Body of pancreas (tissue), 4 donors: ENCODE data around the gene CD164L2. TPM values are rescaled to one million over a fixed set of nuclear protein-coding genes. Genes with fewer than 3 reads are reported as not detected.

Experiments
- ATAC-seq: fragments of 150-250 bp; one replicate; pipeline ENCODE4 v1.9.1; 2016
- DNase-seq, 4 donors: peaks; one replicate each; pipeline ENCODE4 v3.0.0-alpha.2; 2019
- H3K27ac ChIP-seq, 4 donors: fragments of 200-600 bp; sonication (generic); 1 replicate in 3 of 4; 2 replicates in 1 of 4; pipeline versions ENCODE4 v1.5.1 to v1.6.1; 2016 to 2019; ENCODE audit warnings: mild to moderate bottlenecking in 1 of 4, mixed read lengths in 1 of 4, moderate library complexity in 1 of 4
- H3K27me3 ChIP-seq, 2 donors: fragments of 200-600 bp; sonication (generic); one replicate each; pipeline ENCODE4 v1.6.0; 2016; ENCODE audit warnings: mild to moderate bottlenecking in 1 of 2
- H3K36me3 ChIP-seq, 2 donors: fragments of 200-600 bp; sonication (generic); replicated peaks in 1 of 2; 2 replicates each; pipeline ENCODE4 v1.5.1; 2016; ENCODE audit warnings: low read depth in 2 of 2; ENCODE audit not compliant: insufficient read depth in 1 of 2
- H3K4me1 ChIP-seq: fragments of 200-600 bp; sonication (generic); one replicate; pipeline ENCODE4 v1.6.0; 2016
- H3K4me3 ChIP-seq, 2 donors: fragments of 200-600 bp; sonication (generic); 1 replicate in 1 of 2; 2 replicates in 1 of 2; pipeline ENCODE4 v1.5.1; 2016 to 2019
- H3K9me3 ChIP-seq, 3 donors: fragments of 200-600 bp; sonication (generic); 1 replicate in 2 of 3; 2 replicates in 1 of 3; pipeline ENCODE4 v1.5.1; 2016
- POLR2A ChIP-seq, 3 donors: fragments of 450-650 bp; IDR thresholded peaks; one replicate each; pipeline ENCODE4 v1.6.1; 2016; ENCODE audit warnings: antibody characterized with exemption in 3 of 3, mild to moderate bottlenecking in 2 of 3
- WGBS, 2 donors: methylation state at CpG; one replicate each; pipeline ENCODE4 v1.1.5; 2017; 5-methylcytosine and 5-hydroxymethylcytosine counted together
- intact Hi-C: fragments of 100-400 bp; cut with DNase I; formaldehyde crosslinking; loops from one replicate; pipeline ENCODE4 v1.15.1; 2023
- total RNA-seq, 2 donors: library from RNA; depleted of rRNA; stranded (reverse); fragments of >200 nt; gene quantifications; one replicate each; pipeline ENCODE4 v1.1.0, GENCODE V29; 2016
- TF ChIP-seq, protein P1 (sequence below), 7 experiments: fragments of 450-650 bp in 4 of 7; fragments of 200-600 bp in 3 of 7; sonication (generic) in 3 of 7; IDR thresholded peaks; one replicate each; pipeline ENCODE4 v1.5.1; 2016 to 2019; ENCODE audit warnings: antibody characterized with exemption in 7 of 7

The CD164L2 gene
- total RNA-seq, 2 donors from 2014 or later: 1.3 TPM; not detected in 1

DNA sequence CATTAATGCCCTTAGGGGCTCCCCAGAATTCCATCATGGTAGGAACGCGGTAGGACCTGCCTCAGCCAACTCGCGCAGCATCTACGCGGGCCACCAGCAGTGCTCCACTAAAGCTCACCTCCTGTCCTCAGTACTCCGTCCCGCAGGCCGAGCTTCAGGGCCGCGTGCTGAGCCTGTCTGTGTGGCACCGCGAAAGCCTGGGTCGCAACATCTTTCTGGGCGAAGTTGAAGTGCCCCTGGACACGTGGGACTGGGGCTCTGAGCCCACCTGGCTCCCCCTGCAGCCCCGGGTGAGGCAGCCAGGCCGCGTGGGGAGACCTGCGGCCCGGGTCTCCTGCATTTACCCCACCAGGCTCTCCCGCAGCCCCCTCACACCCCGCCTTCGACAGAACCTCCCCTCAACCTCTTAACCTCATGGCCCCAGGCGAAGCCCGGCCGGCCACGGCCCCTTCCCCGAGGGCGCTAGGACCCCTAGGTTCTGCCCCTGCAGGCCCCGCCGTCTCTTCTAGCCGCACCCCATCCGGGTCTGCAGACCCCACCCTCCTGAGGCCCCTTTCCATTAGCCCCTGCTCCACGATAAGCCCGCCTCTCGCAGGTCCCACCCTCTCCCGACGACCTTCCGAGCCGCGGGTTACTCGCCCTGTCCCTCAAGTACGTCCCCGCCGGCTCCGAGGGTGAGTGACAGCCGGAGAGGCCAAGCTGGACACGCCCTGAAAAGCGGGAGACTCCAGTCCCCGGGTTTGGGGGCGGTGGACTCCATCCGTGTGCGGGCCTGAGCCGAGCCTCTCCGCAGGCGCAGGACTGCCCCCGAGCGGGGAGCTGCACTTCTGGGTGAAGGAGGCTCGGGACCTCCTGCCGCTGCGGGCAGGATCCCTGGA is 32.2 kb downstream of the CD164L2 start:
- 58 to 73% methylated on average over 23 to 57 of the region's 62 CpGs for WGBS, 2 donors
- DNase-seq: no peak
- Histone ChIP-seq H3K27ac (no peak overlapping the region), H3K9me3 (no peaks in the 10 kb centered on the region), H3K4me3 (no peak overlapping the region), H3K27me3 (no peaks in the 10 kb centered on the region), H3K4me1 (peaks cover 27% of the 10 kb centered on the region), H3K36me3 (no peaks in the 10 kb centered on the region)
- no peak for ATAC-seq
- intact Hi-C loops: no loop called here
- TF ChIP-seq POLR2A (IDR thresholded peaks at IDR 0.05): no peak
- TF ChIP-seq, protein P1, sequence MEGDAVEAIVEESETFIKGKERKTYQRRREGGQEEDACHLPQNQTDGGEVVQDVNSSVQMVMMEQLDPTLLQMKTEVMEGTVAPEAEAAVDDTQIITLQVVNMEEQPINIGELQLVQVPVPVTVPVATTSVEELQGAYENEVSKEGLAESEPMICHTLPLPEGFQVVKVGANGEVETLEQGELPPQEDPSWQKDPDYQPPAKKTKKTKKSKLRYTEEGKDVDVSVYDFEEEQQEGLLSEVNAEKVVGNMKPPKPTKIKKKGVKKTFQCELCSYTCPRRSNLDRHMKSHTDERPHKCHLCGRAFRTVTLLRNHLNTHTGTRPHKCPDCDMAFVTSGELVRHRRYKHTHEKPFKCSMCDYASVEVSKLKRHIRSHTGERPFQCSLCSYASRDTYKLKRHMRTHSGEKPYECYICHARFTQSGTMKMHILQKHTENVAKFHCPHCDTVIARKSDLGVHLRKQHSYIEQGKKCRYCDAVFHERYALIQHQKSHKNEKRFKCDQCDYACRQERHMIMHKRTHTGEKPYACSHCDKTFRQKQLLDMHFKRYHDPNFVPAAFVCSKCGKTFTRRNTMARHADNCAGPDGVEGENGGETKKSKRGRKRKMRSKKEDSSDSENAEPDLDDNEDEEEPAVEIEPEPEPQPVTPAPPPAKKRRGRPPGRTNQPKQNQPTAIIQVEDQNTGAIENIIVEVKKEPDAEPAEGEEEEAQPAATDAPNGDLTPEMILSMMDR (IDR thresholded peaks at IDR 0.05): no peak

DNA sequence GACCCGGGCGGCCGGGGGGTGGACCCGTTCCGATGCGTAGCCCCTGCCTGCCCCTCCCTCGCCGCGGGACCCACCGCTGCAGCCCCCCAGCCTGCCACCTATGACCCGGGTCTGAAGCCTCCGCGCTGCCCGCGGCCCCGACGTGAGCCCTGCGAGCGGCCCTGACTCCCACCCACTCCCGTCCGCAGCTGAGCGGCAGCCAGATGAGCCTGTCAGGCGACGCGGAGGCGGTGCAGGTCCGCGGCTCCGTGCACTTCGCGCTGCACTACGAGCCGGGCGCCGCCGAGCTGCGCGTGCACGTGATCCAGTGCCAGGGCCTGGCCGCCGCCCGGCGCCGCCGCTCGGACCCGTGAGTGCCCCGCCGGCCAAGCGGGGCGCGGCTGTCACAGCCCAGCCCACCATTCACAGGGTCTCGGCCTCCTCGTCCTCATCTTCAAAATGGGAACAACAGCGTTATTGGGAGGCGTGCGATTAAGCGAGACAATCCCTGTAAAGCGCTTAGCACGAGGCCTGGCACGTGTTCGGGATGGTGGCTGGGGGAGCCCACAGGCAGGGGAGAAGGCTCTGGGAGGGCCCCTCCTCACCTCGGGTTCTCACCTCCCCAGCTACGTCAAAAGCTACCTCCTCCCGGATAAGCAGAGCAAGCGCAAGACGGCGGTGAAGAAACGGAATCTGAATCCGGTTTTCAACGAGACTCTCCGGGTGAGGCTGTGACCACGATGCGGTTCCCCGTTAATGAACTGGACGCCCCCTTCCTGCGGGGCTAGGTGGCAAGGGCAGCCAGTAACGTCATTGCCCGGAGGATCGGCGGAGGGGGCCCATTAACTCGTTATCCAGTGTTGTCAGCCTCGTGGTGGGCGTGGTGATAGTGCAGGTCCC is 33.1 kb downstream of the CD164L2 start:
- intact Hi-C loops: no loop called here

DNA sequence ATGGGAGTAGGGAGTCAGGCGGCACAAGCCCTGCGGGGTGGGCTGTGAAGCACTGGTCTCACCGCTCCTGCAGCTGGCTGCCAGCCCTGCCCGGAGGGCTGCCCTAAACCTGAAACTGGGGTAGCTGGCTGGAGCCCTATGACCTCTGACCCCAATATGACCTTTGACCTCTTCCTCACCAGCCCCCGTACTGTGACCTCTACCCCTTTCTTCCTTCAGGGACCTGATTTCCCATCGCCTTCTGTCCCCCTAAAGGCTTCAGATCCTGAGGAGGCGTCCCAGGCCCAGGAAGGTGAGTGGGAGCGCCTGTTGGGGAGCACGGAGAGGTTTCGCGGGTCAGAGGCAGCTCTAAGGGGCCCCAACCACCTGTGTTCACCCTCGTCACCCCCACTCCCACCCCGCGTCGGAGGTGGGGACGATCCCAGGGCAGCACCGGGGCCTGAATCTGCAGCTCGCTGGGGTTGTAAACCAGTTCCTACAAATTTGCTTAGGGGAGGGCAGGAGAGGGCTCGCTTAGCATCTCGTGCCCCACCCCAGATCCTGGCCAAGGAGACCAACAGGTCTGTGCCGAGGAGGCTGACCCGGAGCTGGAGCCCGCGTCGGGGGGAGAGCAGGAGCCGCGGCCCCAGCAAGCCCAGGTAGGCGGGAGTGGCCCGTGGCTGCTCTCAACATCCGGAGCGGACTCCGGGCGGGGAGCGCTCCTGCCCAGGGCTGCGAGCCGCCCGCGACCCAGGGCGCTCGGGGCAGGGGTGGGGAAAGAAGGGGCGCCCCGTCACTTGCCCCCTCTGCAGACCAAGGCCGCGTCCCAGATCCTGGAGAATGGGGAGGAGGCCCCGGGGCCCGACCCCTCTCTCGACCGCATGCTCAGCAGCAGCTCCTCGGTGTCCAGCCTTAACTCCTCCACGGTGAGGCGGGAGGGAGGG is 34.0 kb downstream of the CD164L2 start:
- H3K4me1 ChIP-seq: peaks cover 36% of the 10 kb centered on the region
- peak overlapping the region in 3 of 4 donors; percentile 3 to 30 (median 4) for H3K27ac ChIP-seq
- WGBS, 2 donors: 28 to 65% methylated on average over 18 to 51 of the region's 51 CpGs
- peak in 1 of 3 donors; percentile 6 for TF ChIP-seq POLR2A (IDR thresholded peaks at IDR 0.05)
- TF ChIP-seq, protein P1 (IDR thresholded peaks at IDR 0.05): no peak
- intact Hi-C loops: no loop called here
- H3K4me3 ChIP-seq: no peak overlapping the region
- no peaks in the 10 kb centered on the region for H3K36me3 ChIP-seq
- peak; percentile 61 to 82 (median 80) for DNase-seq
- H3K27me3 ChIP-seq: no peaks in the 10 kb centered on the region
- peak; percentile 80 for ATAC-seq
- H3K9me3 ChIP-seq: no peaks in the 10 kb centered on the region

More for the DNA sequence above, 33.1 kb downstream of the CD164L2 start:
- no peaks in the 10 kb centered on the region for H3K36me3 ChIP-seq
- DNase-seq (peak; percentile 48 to 67 (median 65)), ATAC-seq (peak; percentile 68)
- H3K4me3 ChIP-seq: no peak overlapping the region
- TF ChIP-seq, protein P1 (IDR thresholded peaks at IDR 0.05): no peak
- TF ChIP-seq POLR2A (IDR thresholded peaks at IDR 0.05): no peak
- no peaks in the 10 kb centered on the region for H3K27me3 ChIP-seq
- H3K27ac ChIP-seq: peak overlapping the region in 1 of 4 donors; percentile 3
- H3K9me3 ChIP-seq: no peaks in the 10 kb centered on the region
- peaks cover 29% of the 10 kb centered on the region for H3K4me1 ChIP-seq
- WGBS, 2 donors: 52 to 77% methylated on average over 29 to 73 of the region's 84 CpGs

DNA sequence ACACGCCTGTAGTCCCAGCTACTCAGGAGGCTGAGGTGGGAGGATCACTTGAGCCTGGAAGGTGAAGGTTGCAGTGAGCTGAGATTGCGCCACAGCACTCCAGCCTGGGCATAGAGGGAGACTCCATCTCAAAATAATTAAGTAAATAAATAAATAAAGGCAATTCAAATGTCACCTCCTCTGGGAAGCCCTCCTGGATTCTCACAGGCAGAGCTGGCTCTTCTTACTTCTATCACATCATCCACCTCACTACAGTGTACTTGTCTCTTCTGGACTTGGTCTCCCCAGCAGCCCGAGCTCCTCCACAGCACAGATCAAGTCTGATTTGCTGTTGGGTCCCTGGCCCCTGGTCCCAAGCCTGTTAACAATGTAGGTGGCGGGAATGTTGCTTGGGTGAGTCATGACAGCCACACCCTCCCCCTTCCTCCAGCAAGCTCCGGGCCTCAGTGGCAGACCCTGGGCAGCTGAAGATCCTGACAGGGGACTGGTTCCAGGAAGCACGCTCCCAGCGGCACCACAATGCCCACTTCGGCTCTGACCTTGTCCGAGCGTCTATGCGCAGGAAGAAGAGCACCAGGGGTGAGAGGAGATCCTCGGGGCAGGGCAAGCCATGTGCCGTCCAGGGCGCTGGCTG is 36.0 kb downstream of the CD164L2 start:
- H3K4me3 ChIP-seq: no peak overlapping the region
- H3K9me3 ChIP-seq: no peaks in the 10 kb centered on the region
- WGBS, 2 donors: 80 to 86% methylated on average over 8 to 13 of the region's 14 CpGs
- DNase-seq (no peak), ATAC-seq (no peak)
- H3K36me3 ChIP-seq: no peaks in the 10 kb centered on the region
- intact Hi-C loops: no loop called here
- no peak overlapping the region for H3K27ac ChIP-seq
- peaks cover 41% of the 10 kb centered on the region for H3K4me1 ChIP-seq
- TF ChIP-seq, protein P1 (IDR thresholded peaks at IDR 0.05): no peak
- TF ChIP-seq POLR2A (IDR thresholded peaks at IDR 0.05): no peak
- no peaks in the 10 kb centered on the region for H3K27me3 ChIP-seq
